ENCODE results near the gene DCTD.

Gene DCTD

GRCh38 chr4:182920676-182921075 lies 3.5 kb upstream of the DCTD start:
- Histone ChIP-seq H3K36me3 (ENCODE audit: insufficient read depth, low read length) (no peaks in the 10 kb centered on the region), H3K9ac (ENCODE audit: low read depth, low read length) (no peak overlapping the region), H3K9me3 (ENCODE audit: insufficient read depth, low read depth, low read length) (no peaks in the 10 kb centered on the region), H3K4me1 (ENCODE audit: insufficient read depth, low read length) (peaks cover 18% of the 10 kb centered on the region), H3K27ac (ENCODE audit: low read depth, low read length) (no peak overlapping the region), H3K27me3 (ENCODE audit: insufficient read depth, low read length) (peaks cover 11% of the 10 kb centered on the region; the same call in 1 of the 2 replicates), H3K4me3 (ENCODE audit: low read length) (no peak overlapping the region)
- 79% methylated on average over 4 of the region's 4 CpGs for WGBS

GRCh38 chr4:182918791-182919302 lies 1.7 kb upstream of the DCTD start:
- Histone ChIP-seq H3K9ac (ENCODE audit: low read depth, low read length) (no peak overlapping the region), H3K27me3 (ENCODE audit: insufficient read depth, low read length) (peaks cover 11% of the 10 kb centered on the region; the same call in 1 of the 2 replicates), H3K27ac (ENCODE audit: low read depth, low read length) (no peak overlapping the region), H3K4me1 (ENCODE audit: insufficient read depth, low read length) (peaks cover 18% of the 10 kb centered on the region), H3K9me3 (ENCODE audit: insufficient read depth, low read depth, low read length) (no peaks in the 10 kb centered on the region), H3K4me3 (ENCODE audit: low read length) (no peak overlapping the region), H3K36me3 (ENCODE audit: insufficient read depth, low read length) (peaks cover 15% of the 10 kb centered on the region)
- WGBS = 90% methylated on average over 6 of the region's 7 CpGs

GRCh38 chr4:182918044-182918607 lies 940 bp upstream of the DCTD start:
- WGBS = 28% methylated on average over 11 of the region's 12 CpGs
- H3K27me3 ChIP-seq (ENCODE audit: insufficient read depth, low read length) = peaks cover 11% of the 10 kb centered on the region; the same call in 1 of the 2 replicates
- peak overlapping the region; percentile 59 for H3K4me3 ChIP-seq (ENCODE audit: low read length)
- no peak overlapping the region for H3K9ac ChIP-seq (ENCODE audit: low read depth, low read length)
- peaks cover 24% of the 10 kb centered on the region for H3K4me1 ChIP-seq (ENCODE audit: insufficient read depth, low read length)
- H3K36me3 ChIP-seq (ENCODE audit: insufficient read depth, low read length) = peaks cover 22% of the 10 kb centered on the region
- H3K9me3 ChIP-seq (ENCODE audit: insufficient read depth, low read depth, low read length) = no peaks in the 10 kb centered on the region
- no peak overlapping the region; the same call in 1 of the 2 replicates for H3K27ac ChIP-seq (ENCODE audit: low read depth, low read length)

GRCh38 chr4:182916483-182917181 lies 554 bp downstream of the DCTD start:
- peaks cover 11% of the 10 kb centered on the region; the same call in 1 of the 2 replicates for H3K27me3 ChIP-seq (ENCODE audit: insufficient read depth, low read length)
- 9% methylated on average over 38 of the region's 38 CpGs for WGBS
- peak overlapping the region; percentile 59 for H3K4me3 ChIP-seq (ENCODE audit: low read length)
- no peaks in the 10 kb centered on the region for H3K9me3 ChIP-seq (ENCODE audit: insufficient read depth, low read depth, low read length)
- H3K36me3 ChIP-seq (ENCODE audit: insufficient read depth, low read length) = peaks cover 37% of the 10 kb centered on the region
- peaks cover 25% of the 10 kb centered on the region for H3K4me1 ChIP-seq (ENCODE audit: insufficient read depth, low read length)
- peak overlapping the region; percentile 74 for H3K27ac ChIP-seq (ENCODE audit: low read depth, low read length)
- peak overlapping the region; percentile 88 for H3K9ac ChIP-seq (ENCODE audit: low read depth, low read length)

- Histone ChIP-seq H3K4me3 (ENCODE audit: low read length) (no peak overlapping the region), H3K9me3 (ENCODE audit: insufficient read depth, low read depth, low read length) (no peaks in the 10 kb centered on the region; the same call in 1 of the 2 replicates), H3K27me3 (ENCODE audit: insufficient read depth, low read length) (peaks cover 8% of the 10 kb centered on the region; the same call in 1 of the 2 replicates), H3K4me1 (ENCODE audit: insufficient read depth, low read length) (peaks cover 19% of the 10 kb centered on the region), H3K27ac (ENCODE audit: low read depth, low read length) (no peak overlapping the region), H3K9ac (ENCODE audit: low read depth, low read length) (no peak overlapping the region), H3K36me3 (ENCODE audit: insufficient read depth, low read length) (peaks cover 58% of the 10 kb centered on the region)
- WGBS = 91% methylated on average over 5 of the region's 5 CpGs
Observed at GRCh38 chr4:182914357-182914756, 2.8 kb downstream of the DCTD start.

- Histone ChIP-seq H3K27ac (ENCODE audit: low read depth, low read length) (no peak overlapping the region), H3K9ac (ENCODE audit: low read depth, low read length) (no peak overlapping the region), H3K4me3 (ENCODE audit: low read length) (no peak overlapping the region), H3K27me3 (ENCODE audit: insufficient read depth, low read length) (0 out of 2 replicates have a peak, but pooled peaks cover under 1% of the 10 kb centered on the region), H3K36me3 (ENCODE audit: insufficient read depth, low read length) (peaks cover 65% of the 10 kb centered on the region), H3K9me3 (ENCODE audit: insufficient read depth, low read depth, low read length) (no peaks in the 10 kb centered on the region; the same call in 1 of the 2 replicates), H3K4me1 (ENCODE audit: insufficient read depth, low read length) (peaks cover 19% of the 10 kb centered on the region)
- 92% methylated on average over 2 of the region's 2 CpGs for WGBS
Observed at GRCh38 chr4:182913621-182914020, 3.6 kb downstream of the DCTD start.

- Histone ChIP-seq H3K4me3 (ENCODE audit: low read length) (no peak overlapping the region), H3K27me3 (ENCODE audit: insufficient read depth, low read length) (no peaks in the 10 kb centered on the region), H3K36me3 (ENCODE audit: insufficient read depth, low read length) (peaks cover 66% of the 10 kb centered on the region), H3K9ac (ENCODE audit: low read depth, low read length) (no peak overlapping the region), H3K4me1 (ENCODE audit: insufficient read depth, low read length) (peaks cover 15% of the 10 kb centered on the region), H3K27ac (ENCODE audit: low read depth, low read length) (no peak overlapping the region), H3K9me3 (ENCODE audit: insufficient read depth, low read depth, low read length) (no peaks in the 10 kb centered on the region; the same call in 1 of the 2 replicates)
- WGBS = 70% methylated on average over 8 of the region's 8 CpGs
Observed at GRCh38 chr4:182913036-182913435, 4.2 kb downstream of the DCTD start.

- H3K27ac ChIP-seq (ENCODE audit: low read depth, low read length) = no peak overlapping the region
- H3K36me3 ChIP-seq (ENCODE audit: insufficient read depth, low read length) = peaks cover 67% of the 10 kb centered on the region
- no peaks in the 10 kb centered on the region; the same call in 1 of the 2 replicates for H3K9me3 ChIP-seq (ENCODE audit: insufficient read depth, low read depth, low read length)
- H3K4me3 ChIP-seq (ENCODE audit: low read length) = no peak overlapping the region
- H3K4me1 ChIP-seq (ENCODE audit: insufficient read depth, low read length) = peaks cover 5% of the 10 kb centered on the region; the same call in 1 of the 2 replicates
- no peak overlapping the region for H3K9ac ChIP-seq (ENCODE audit: low read depth, low read length)
- no peaks in the 10 kb centered on the region for H3K27me3 ChIP-seq (ENCODE audit: insufficient read depth, low read length)
- 93% methylated on average over 3 of the region's 3 CpGs for WGBS
Observed at GRCh38 chr4:182908124-182908523, 9.1 kb downstream of the DCTD start.

GRCh38 chr4:182907396-182907795 lies 9.8 kb downstream of the DCTD start:
- H3K36me3 ChIP-seq (ENCODE audit: insufficient read depth, low read length) = peaks cover 60% of the 10 kb centered on the region
- no peak overlapping the region for H3K9ac ChIP-seq (ENCODE audit: low read depth, low read length)
- no peaks in the 10 kb centered on the region for H3K27me3 ChIP-seq (ENCODE audit: insufficient read depth, low read length)
- no peaks in the 10 kb centered on the region; the same call in 1 of the 2 replicates for H3K9me3 ChIP-seq (ENCODE audit: insufficient read depth, low read depth, low read length)
- H3K27ac ChIP-seq (ENCODE audit: low read depth, low read length) = no peak overlapping the region
- over 99% methylated on average over 8 of the region's 8 CpGs for WGBS
- no peak overlapping the region for H3K4me3 ChIP-seq (ENCODE audit: low read length)
- H3K4me1 ChIP-seq (ENCODE audit: insufficient read depth, low read length) = peaks cover 5% of the 10 kb centered on the region; the same call in 1 of the 2 replicates

- 95% methylated on average over 4 of the region's 4 CpGs for WGBS
- no peaks in the 10 kb centered on the region; the same call in 1 of the 2 replicates for H3K9me3 ChIP-seq (ENCODE audit: insufficient read depth, low read depth, low read length)
- H3K4me3 ChIP-seq (ENCODE audit: low read length) = no peak overlapping the region
- H3K4me1 ChIP-seq (ENCODE audit: insufficient read depth, low read length) = peaks cover 5% of the 10 kb centered on the region; the same call in 1 of the 2 replicates
- H3K27ac ChIP-seq (ENCODE audit: low read depth, low read length) = no peak overlapping the region
- H3K9ac ChIP-seq (ENCODE audit: low read depth, low read length) = no peak overlapping the region
- no peaks in the 10 kb centered on the region for H3K27me3 ChIP-seq (ENCODE audit: insufficient read depth, low read length)
- peaks cover 54% of the 10 kb centered on the region for H3K36me3 ChIP-seq (ENCODE audit: insufficient read depth, low read length)
Observed at GRCh38 chr4:182906786-182907185, 10.4 kb downstream of the DCTD start.

- no peaks in the 10 kb centered on the region for H3K9me3 ChIP-seq (ENCODE audit: insufficient read depth, low read depth, low read length)
- 94% methylated on average over 10 of the region's 10 CpGs for WGBS
- peaks cover 5% of the 10 kb centered on the region; the same call in 1 of the 2 replicates for H3K4me1 ChIP-seq (ENCODE audit: insufficient read depth, low read length)
- no peaks in the 10 kb centered on the region for H3K27me3 ChIP-seq (ENCODE audit: insufficient read depth, low read length)
- no peak overlapping the region for H3K9ac ChIP-seq (ENCODE audit: low read depth, low read length)
- peaks cover 52% of the 10 kb centered on the region for H3K36me3 ChIP-seq (ENCODE audit: insufficient read depth, low read length)
- no peak overlapping the region for H3K4me3 ChIP-seq (ENCODE audit: low read length)
- H3K27ac ChIP-seq (ENCODE audit: low read depth, low read length) = no peak overlapping the region
Observed at GRCh38 chr4:182905038-182905437, 12.1 kb downstream of the DCTD start.

All from HUES64 (cell line).